ENCODE results near the gene STING1. TPM values are rescaled to one million over a fixed set of nuclear protein-coding genes. Genes with fewer than 3 reads are reported as not detected.
A peak's percentile ranks its signal among the peaks of the same experiment; 100 is the strongest.

Gene STING1
- total RNA-seq, 1 experiment from 2014 or later: 1.6 TPM

- ATAC-seq (peak; percentile 37; the same call in 1 of the 2 replicates), DNase-seq (ENCODE audit: low spot score) (no peak)
- H3K4me1 Mint-ChIP-seq: peaks cover 7% of the 10 kb centered on the region
- ChIA-PET CTCF (interaction anchor here (1.2 kb wide), 1 partner anchor 333 kb away, joined by 3 read pairs; no protein-coding TSS in a partner anchor), POLR2A (no interaction called here)
- H3K27me3 Mint-ChIP-seq (ENCODE audit: low read depth): no peaks in the 10 kb centered on the region
- H3K9me3 Mint-ChIP-seq: no peaks in the 10 kb centered on the region
- H3K4me3 Mint-ChIP-seq: no peak overlapping the region
- H3K27ac Mint-ChIP-seq: no peak overlapping the region; the same call in 1 of the 2 replicates
- TF ChIP-seq OVOL2 (CRISPR knock-in tag; IDR thresholded peaks at IDR 0.05; ENCODE audit: borderline replicate concordance): no peak
- no peak for TF ChIP-seq ARID4B (CRISPR knock-in tag; IDR thresholded peaks at IDR 0.05; ENCODE audit: borderline replicate concordance)
- TF ChIP-seq ZNF138 (CRISPR knock-in tag; conservative IDR thresholded peaks at IDR 0.05): no peak
- TF ChIP-seq MYBL2 (CRISPR knock-in tag; IDR thresholded peaks at IDR 0.05): no peak
- TF ChIP-seq NFE2L1 (CRISPR knock-in tag; IDR thresholded peaks at IDR 0.05): no peak
- no peak for TF ChIP-seq USF2 (CRISPR knock-in tag; IDR thresholded peaks at IDR 0.05)
- TF ChIP-seq ATF1 (CRISPR knock-in tag; IDR thresholded peaks at IDR 0.05): no peak
- TF ChIP-seq ZNF423 (CRISPR knock-in tag; IDR thresholded peaks at IDR 0.05): no peak
- TF ChIP-seq, protein P1, sequence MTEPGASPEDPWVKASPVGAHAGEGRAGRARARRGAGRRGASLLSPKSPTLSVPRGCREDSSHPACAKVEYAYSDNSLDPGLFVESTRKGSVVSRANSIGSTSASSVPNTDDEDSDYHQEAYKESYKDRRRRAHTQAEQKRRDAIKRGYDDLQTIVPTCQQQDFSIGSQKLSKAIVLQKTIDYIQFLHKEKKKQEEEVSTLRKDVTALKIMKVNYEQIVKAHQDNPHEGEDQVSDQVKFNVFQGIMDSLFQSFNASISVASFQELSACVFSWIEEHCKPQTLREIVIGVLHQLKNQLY (CRISPR knock-in tag; IDR thresholded peaks at IDR 0.05): no peak
- TF ChIP-seq CBFB (CRISPR knock-in tag; IDR thresholded peaks at IDR 0.05; ENCODE audit: low read depth): no peak
- no peak for TF ChIP-seq NFATC4 (CRISPR knock-in tag; IDR thresholded peaks at IDR 0.05)
- TF ChIP-seq, protein P2, sequence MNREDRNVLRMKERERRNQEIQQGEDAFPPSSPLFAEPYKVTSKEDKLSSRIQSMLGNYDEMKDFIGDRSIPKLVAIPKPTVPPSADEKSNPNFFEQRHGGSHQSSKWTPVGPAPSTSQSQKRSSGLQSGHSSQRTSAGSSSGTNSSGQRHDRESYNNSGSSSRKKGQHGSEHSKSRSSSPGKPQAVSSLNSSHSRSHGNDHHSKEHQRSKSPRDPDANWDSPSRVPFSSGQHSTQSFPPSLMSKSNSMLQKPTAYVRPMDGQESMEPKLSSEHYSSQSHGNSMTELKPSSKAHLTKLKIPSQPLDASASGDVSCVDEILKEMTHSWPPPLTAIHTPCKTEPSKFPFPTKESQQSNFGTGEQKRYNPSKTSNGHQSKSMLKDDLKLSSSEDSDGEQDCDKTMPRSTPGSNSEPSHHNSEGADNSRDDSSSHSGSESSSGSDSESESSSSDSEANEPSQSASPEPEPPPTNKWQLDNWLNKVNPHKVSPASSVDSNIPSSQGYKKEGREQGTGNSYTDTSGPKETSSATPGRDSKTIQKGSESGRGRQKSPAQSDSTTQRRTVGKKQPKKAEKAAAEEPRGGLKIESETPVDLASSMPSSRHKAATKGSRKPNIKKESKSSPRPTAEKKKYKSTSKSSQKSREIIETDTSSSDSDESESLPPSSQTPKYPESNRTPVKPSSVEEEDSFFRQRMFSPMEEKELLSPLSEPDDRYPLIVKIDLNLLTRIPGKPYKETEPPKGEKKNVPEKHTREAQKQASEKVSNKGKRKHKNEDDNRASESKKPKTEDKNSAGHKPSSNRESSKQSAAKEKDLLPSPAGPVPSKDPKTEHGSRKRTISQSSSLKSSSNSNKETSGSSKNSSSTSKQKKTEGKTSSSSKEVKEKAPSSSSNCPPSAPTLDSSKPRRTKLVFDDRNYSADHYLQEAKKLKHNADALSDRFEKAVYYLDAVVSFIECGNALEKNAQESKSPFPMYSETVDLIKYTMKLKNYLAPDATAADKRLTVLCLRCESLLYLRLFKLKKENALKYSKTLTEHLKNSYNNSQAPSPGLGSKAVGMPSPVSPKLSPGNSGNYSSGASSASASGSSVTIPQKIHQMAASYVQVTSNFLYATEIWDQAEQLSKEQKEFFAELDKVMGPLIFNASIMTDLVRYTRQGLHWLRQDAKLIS (CRISPR knock-in tag; IDR thresholded peaks at IDR 0.05; ENCODE audit: borderline replicate concordance): no peak
- TF ChIP-seq, protein P3, sequence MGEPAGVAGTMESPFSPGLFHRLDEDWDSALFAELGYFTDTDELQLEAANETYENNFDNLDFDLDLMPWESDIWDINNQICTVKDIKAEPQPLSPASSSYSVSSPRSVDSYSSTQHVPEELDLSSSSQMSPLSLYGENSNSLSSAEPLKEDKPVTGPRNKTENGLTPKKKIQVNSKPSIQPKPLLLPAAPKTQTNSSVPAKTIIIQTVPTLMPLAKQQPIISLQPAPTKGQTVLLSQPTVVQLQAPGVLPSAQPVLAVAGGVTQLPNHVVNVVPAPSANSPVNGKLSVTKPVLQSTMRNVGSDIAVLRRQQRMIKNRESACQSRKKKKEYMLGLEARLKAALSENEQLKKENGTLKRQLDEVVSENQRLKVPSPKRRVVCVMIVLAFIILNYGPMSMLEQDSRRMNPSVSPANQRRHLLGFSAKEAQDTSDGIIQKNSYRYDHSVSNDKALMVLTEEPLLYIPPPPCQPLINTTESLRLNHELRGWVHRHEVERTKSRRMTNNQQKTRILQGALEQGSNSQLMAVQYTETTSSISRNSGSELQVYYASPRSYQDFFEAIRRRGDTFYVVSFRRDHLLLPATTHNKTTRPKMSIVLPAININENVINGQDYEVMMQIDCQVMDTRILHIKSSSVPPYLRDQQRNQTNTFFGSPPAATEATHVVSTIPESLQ (CRISPR knock-in tag; IDR thresholded peaks at IDR 0.05): no peak
- TF ChIP-seq NR2C2 (CRISPR knock-in tag; IDR thresholded peaks at IDR 0.05): no peak
- TF ChIP-seq, protein P4, sequence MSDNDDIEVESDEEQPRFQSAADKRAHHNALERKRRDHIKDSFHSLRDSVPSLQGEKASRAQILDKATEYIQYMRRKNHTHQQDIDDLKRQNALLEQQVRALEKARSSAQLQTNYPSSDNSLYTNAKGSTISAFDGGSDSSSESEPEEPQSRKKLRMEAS (CRISPR knock-in tag; IDR thresholded peaks at IDR 0.05): no peak
- no peak for TF ChIP-seq RORB (CRISPR knock-in tag; IDR thresholded peaks at IDR 0.05)
- no peak for TF ChIP-seq MXD4 (CRISPR knock-in tag; IDR thresholded peaks at IDR 0.05; ENCODE audit: borderline replicate concordance)
- no peak for TF ChIP-seq KAT7 (CRISPR knock-in tag; IDR thresholded peaks at IDR 0.05; ENCODE audit: borderline replicate concordance)
- TF ChIP-seq ZNF121 (CRISPR knock-in tag; IDR thresholded peaks at IDR 0.05): no peak
- H3K36me3 Mint-ChIP-seq: no peaks in the 10 kb centered on the region
Observed at GRCh38 chr5:139454568-139455290, 27.8 kb downstream of the STING1 start.
